Measurements from ENCODE around the gene PCNX3.

Gene PCNX3

GRCh38 chr11:65580031-65580692 is 35.4 kb upstream of the PCNX3 start:
- H3K4me3 ChIP-seq (ENCODE audit: control insufficient read depth, low read depth, low read length), result no peak overlapping the region
- TF ChIP-seq CTCF (IDR thresholded peaks at IDR 0.05; ENCODE audit: control insufficient read depth, insufficient read depth, low read depth, low read length, missing control alignments), result no peak
- no peak for DNase-seq (ENCODE audit: low read depth)

GRCh38 chr11:65580756-65581155 is 34.8 kb upstream of the PCNX3 start:
- TF ChIP-seq CTCF (IDR thresholded peaks at IDR 0.05; ENCODE audit: control insufficient read depth, insufficient read depth, low read depth, low read length, missing control alignments), result no peak
- DNase-seq (ENCODE audit: low read depth), result no peak
- no peak overlapping the region for H3K4me3 ChIP-seq (ENCODE audit: control insufficient read depth, low read depth, low read length)

- no peak for DNase-seq (ENCODE audit: low read depth)
- TF ChIP-seq CTCF (IDR thresholded peaks at IDR 0.05; ENCODE audit: control insufficient read depth, insufficient read depth, low read depth, low read length, missing control alignments), result no peak
- no peak overlapping the region for H3K4me3 ChIP-seq (ENCODE audit: control insufficient read depth, low read depth, low read length)
Observed at GRCh38 chr11:65581928-65582327, 33.6 kb upstream of the PCNX3 start.

GRCh38 chr11:65583589-65583988 is 32.0 kb upstream of the PCNX3 start:
- no peak overlapping the region for H3K4me3 ChIP-seq (ENCODE audit: control insufficient read depth, low read depth, low read length)
- no peak for DNase-seq (ENCODE audit: low read depth)
- no peak for TF ChIP-seq CTCF (IDR thresholded peaks at IDR 0.05; ENCODE audit: control insufficient read depth, insufficient read depth, low read depth, low read length, missing control alignments)

- no peak overlapping the region for H3K4me3 ChIP-seq (ENCODE audit: control insufficient read depth, low read depth, low read length)
- no peak for DNase-seq (ENCODE audit: low read depth)
- no peak for TF ChIP-seq CTCF (IDR thresholded peaks at IDR 0.05; ENCODE audit: control insufficient read depth, insufficient read depth, low read depth, low read length, missing control alignments)
Observed at GRCh38 chr11:65584106-65584505, 31.5 kb upstream of the PCNX3 start.

GRCh38 chr11:65584723-65585171 is 30.8 kb upstream of the PCNX3 start:
- no peak for TF ChIP-seq CTCF (IDR thresholded peaks at IDR 0.05; ENCODE audit: control insufficient read depth, insufficient read depth, low read depth, low read length, missing control alignments)
- H3K4me3 ChIP-seq (ENCODE audit: control insufficient read depth, low read depth, low read length), result no peak overlapping the region
- DNase-seq (ENCODE audit: low read depth), result no peak

Data from AG09309 (cell line).